Stimulated activated naive CD8-positive, alpha-beta T cell treated with anti-CD3 and anti-CD28 coated beads, Interleukin-15, amount 100 ng/mL, for 72 hours (primary cell): ENCODE results near the gene NFAT5.
"Not testable (repeated sequence)": the region's sequence is repeated elsewhere in the genome, so short reads cannot be mapped to it uniquely, and the experiment has no call there.

ENCODE experiments used
- ATAC-seq: fragments of 150-1000 bp; cut with Tn5 transposase; 2 replicates; pipeline ENCODE4 v1.10.0; 2021; ENCODE audit warnings: mild to moderate bottlenecking, moderate library complexity
- DNase-seq, 2 donors: peaks; one replicate each; pipeline ENCODE4 v3.0.0; 2021 to 2022
- H3K27ac Mint-ChIP-seq, 2 donors: one replicate each; pipeline ENCODE4 v1.8.0; 2022; ENCODE audit warnings: mild to moderate bottlenecking in 2 of 2, mixed read lengths in 2 of 2, moderate library complexity in 2 of 2
- H3K27me3 Mint-ChIP-seq: one replicate; pipeline ENCODE4 v1.8.0; 2022; ENCODE audit warnings: mixed read lengths
- H3K4me1 Mint-ChIP-seq: one replicate; pipeline ENCODE4 v1.8.0; 2022; ENCODE audit warnings: mild to moderate bottlenecking, mixed read lengths
- H3K4me3 Mint-ChIP-seq, 2 donors: one replicate each; pipeline ENCODE4 v1.8.0; 2022; ENCODE audit warnings: mild to moderate bottlenecking in 2 of 2, mixed read lengths in 2 of 2, moderate library complexity in 1 of 2
- H3K9me3 Mint-ChIP-seq, 2 donors: one replicate each; pipeline ENCODE4 v1.8.0; 2022; ENCODE audit warnings: mixed read lengths in 2 of 2

Gene NFAT5

GRCh38 chr16:69720822-69721430 lies 155.2 kb downstream of the NFAT5 start:
- Mint-ChIP-seq H3K27me3 (no peaks in the 10 kb centered on the region), H3K4me1 (peaks cover 30% of the 10 kb centered on the region), H3K9me3 (no peaks in the 10 kb centered on the region), H3K27ac (peak overlapping the region in 1 of 2 donors; percentile 77), H3K4me3 (no peak overlapping the region)
- ATAC-seq (no peak), DNase-seq (no peak)

GRCh38 chr16:69721441-69721957 lies 155.7 kb downstream of the NFAT5 start:
- DNase-seq, result no peak
- no peak overlapping the region for H3K4me3 Mint-ChIP-seq
- no peak for ATAC-seq
- no peaks in the 10 kb centered on the region for H3K27me3 Mint-ChIP-seq
- H3K9me3 Mint-ChIP-seq, result no peaks in the 10 kb centered on the region
- H3K27ac Mint-ChIP-seq, result peak overlapping the region in 1 of 2 donors; percentile 77
- peaks cover 36% of the 10 kb centered on the region for H3K4me1 Mint-ChIP-seq

GRCh38 chr16:69724414-69724873 lies 158.7 kb downstream of the NFAT5 start:
- Mint-ChIP-seq H3K9me3 (no peaks in the 10 kb centered on the region), H3K27me3 (no peaks in the 10 kb centered on the region), H3K4me3 (no peak overlapping the region), H3K27ac (no peak overlapping the region), H3K4me1 (peaks cover 52% of the 10 kb centered on the region)
- ATAC-seq (no peak), DNase-seq (no peak)

GRCh38 chr16:69724981-69725479 lies 159.3 kb downstream of the NFAT5 start:
- Mint-ChIP-seq H3K27me3 (no peaks in the 10 kb centered on the region), H3K9me3 (no peaks in the 10 kb centered on the region), H3K4me1 (peaks cover 52% of the 10 kb centered on the region), H3K4me3 (peak overlapping the region in 1 of 2 donors; percentile 95), H3K27ac (no peak overlapping the region)
- DNase-seq (no peak), ATAC-seq (no peak)

- ATAC-seq (no peak), DNase-seq (no peak)
- Mint-ChIP-seq H3K4me3 (peak overlapping the region; percentile 95 to 99), H3K27me3 (no peaks in the 10 kb centered on the region), H3K9me3 (no peaks in the 10 kb centered on the region), H3K4me1 (peaks cover 52% of the 10 kb centered on the region), H3K27ac (peak overlapping the region; percentile 96 to 98)
These were observed 159.9 kb downstream of the NFAT5 start for GRCh38 chr16:69725480-69726312.

- Mint-ChIP-seq H3K4me3 (peak within 1 kb of the TSS; percentile 95 to 99), H3K27ac (peak within 1 kb of the TSS; percentile 96 to 98), H3K27me3 (no peaks in the 10 kb centered on the region), H3K9me3 (no peaks in the 10 kb centered on the region), H3K4me1 (peaks cover 48% of the 10 kb centered on the region)
- peak; percentile 89 to 93 for DNase-seq
- ATAC-seq, result peak; percentile 100
These were observed 160.7 kb downstream of the NFAT5 start, which contains the start of gene NQO1 for GRCh38 chr16:69726313-69727060. NQO1 (minus strand) TSS chr16:69726560; CDS start chr16:69726439, 121 bp downstream.

- H3K9me3 Mint-ChIP-seq, result no peaks in the 10 kb centered on the region
- DNase-seq, result no peak
- H3K27ac Mint-ChIP-seq, result no peak overlapping the region
- no peaks in the 10 kb centered on the region for H3K27me3 Mint-ChIP-seq
- peaks cover 43% of the 10 kb centered on the region for H3K4me1 Mint-ChIP-seq
- H3K4me3 Mint-ChIP-seq, result peak overlapping the region; percentile 21 to 99
- no peak for ATAC-seq
These were observed 162.1 kb downstream of the NFAT5 start for GRCh38 chr16:69727916-69728270.

- H3K27ac Mint-ChIP-seq, ATAC-seq, H3K27me3 Mint-ChIP-seq, H3K9me3 Mint-ChIP-seq, H3K4me3 Mint-ChIP-seq, DNase-seq: not testable (repeated sequence)
- H3K4me1 Mint-ChIP-seq, result peaks cover 36% of the 10 kb centered on the region
These were observed 163.3 kb downstream of the NFAT5 start for GRCh38 chr16:69729030-69729429.

- H3K4me1 Mint-ChIP-seq, result peaks cover 19% of the 10 kb centered on the region
- not testable (repeated sequence) for H3K27ac Mint-ChIP-seq, H3K4me3 Mint-ChIP-seq, DNase-seq, ATAC-seq, H3K9me3 Mint-ChIP-seq, H3K27me3 Mint-ChIP-seq
These were observed 165.5 kb downstream of the NFAT5 start for GRCh38 chr16:69731280-69731679.

- ATAC-seq (no peak), DNase-seq (no peak)
- Mint-ChIP-seq H3K27me3 (no peaks in the 10 kb centered on the region), H3K27ac (no peak overlapping the region), H3K4me3 (no peak overlapping the region), H3K4me1 (peaks cover 10% of the 10 kb centered on the region), H3K9me3 (no peaks in the 10 kb centered on the region)
These were observed 166.3 kb downstream of the NFAT5 start for GRCh38 chr16:69732101-69732500.

- ATAC-seq (no peak), DNase-seq (no peak)
- Mint-ChIP-seq H3K4me3 (no peak overlapping the region), H3K27me3 (no peaks in the 10 kb centered on the region), H3K27ac (no peak overlapping the region), H3K9me3 (no peaks in the 10 kb centered on the region), H3K4me1 (peaks cover 12% of the 10 kb centered on the region)
These were observed 175.8 kb downstream of the NFAT5 start for GRCh38 chr16:69741519-69741918.

- no peak for ATAC-seq
- H3K4me3 Mint-ChIP-seq, result no peak overlapping the region
- H3K27me3 Mint-ChIP-seq, result no peaks in the 10 kb centered on the region
- DNase-seq, result no peak
- no peaks in the 10 kb centered on the region for H3K9me3 Mint-ChIP-seq
- H3K4me1 Mint-ChIP-seq, result peaks cover 12% of the 10 kb centered on the region
- H3K27ac Mint-ChIP-seq, result peak overlapping the region; percentile 40 to 80
These were observed 176.5 kb downstream of the NFAT5 start for GRCh38 chr16:69741951-69742904.

GRCh38 chr16:69744363-69745231 lies 178.8 kb downstream of the NFAT5 start:
- DNase-seq (no peak), ATAC-seq (no peak)
- Mint-ChIP-seq H3K27me3 (no peaks in the 10 kb centered on the region), H3K4me3 (no peak overlapping the region), H3K9me3 (no peaks in the 10 kb centered on the region), H3K4me1 (peaks cover 12% of the 10 kb centered on the region), H3K27ac (peak overlapping the region in 1 of 2 donors; percentile 67)

- Mint-ChIP-seq H3K4me3 (no peak overlapping the region), H3K9me3 (no peaks in the 10 kb centered on the region), H3K4me1 (peaks cover 12% of the 10 kb centered on the region), H3K27me3 (no peaks in the 10 kb centered on the region), H3K27ac (no peak overlapping the region)
- DNase-seq, result no peak
- no peak for ATAC-seq
These were observed 179.5 kb downstream of the NFAT5 start for GRCh38 chr16:69745232-69745612.
